Inflammatory macrophage (primary cell): Measurements from ENCODE around the gene ADAM20.
"Not testable (repeated sequence)": the region's sequence is repeated elsewhere in the genome, so short reads cannot be mapped to it uniquely, and the experiment has no call there.

Experiments
- DNase-seq, 2 donors: peaks; one replicate each; pipeline ENCODE4 v3.0.0-alpha.2; 2020 to 2022
- total RNA-seq, 18 experiments: gene quantifications; one replicate each; lab custom pipeline; 2026; ENCODE audit warnings: mixed read lengths in 6 of 18, inconsistent platforms in 2 of 18; lab: John Stamatoyannopoulos, UW

The ADAM20 gene
- total RNA-seq: 0 to 0.68 (median 0.22) reads per million in 18 experiments

- DNase-seq: no peak
These were observed at the start of gene ADAM20 for GRCh38 chr14:70534904-70535303. Gene ADAM20, minus strand, starts transcription at chr14:70535004. Its CDS starts 10,247 bp downstream, at chr14:70524757.

DNA sequence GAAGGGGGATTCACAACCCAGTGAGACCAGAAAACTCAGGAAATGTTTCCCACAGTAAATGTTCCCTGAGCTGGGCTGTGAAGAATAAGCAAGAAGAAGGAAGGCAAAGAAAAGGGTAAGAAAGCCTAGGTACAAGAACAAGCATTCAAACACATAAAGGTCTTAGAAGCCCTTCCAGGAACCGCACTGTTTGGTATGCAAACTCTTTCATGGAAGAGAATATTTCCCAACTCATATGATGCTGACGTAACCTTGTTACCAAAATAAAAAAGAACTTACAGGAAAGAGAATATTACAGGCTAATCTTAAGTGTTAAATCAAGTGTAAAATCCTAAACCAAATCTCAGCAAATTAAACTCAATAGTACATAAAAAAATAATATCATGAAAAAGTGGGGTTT is 42.1 kb upstream of the ADAM20 start:
- peak in 1 of 2 donors; percentile 32 for DNase-seq

- no peak for DNase-seq
These were observed 38.2 kb upstream of the ADAM20 start for GRCh38 chr14:70573050-70573449.

DNA sequence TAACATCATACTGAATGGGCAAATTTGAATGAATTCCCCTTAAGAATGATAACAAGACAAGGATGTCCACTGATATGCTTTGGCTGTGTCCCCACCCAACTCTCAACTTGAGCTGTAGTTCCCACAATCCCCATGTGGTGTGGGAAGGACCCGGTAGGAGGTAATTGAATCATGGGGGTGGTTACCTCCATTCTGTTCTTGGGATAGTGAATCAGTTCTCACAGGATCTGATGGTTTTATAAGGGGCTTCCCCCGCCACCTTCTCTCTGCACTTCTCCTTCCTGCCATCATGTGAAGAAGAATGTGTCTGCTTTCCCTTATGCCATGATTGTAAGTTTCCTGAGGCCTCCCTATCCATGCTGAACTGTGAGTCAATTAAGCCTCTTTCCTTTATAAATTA is 36.3 kb upstream of the ADAM20 start:
- no peak for DNase-seq

GRCh38 chr14:70567791-70568190 is 33.0 kb upstream of the ADAM20 start:
- peak; percentile 15 to 19 for DNase-seq

DNA sequence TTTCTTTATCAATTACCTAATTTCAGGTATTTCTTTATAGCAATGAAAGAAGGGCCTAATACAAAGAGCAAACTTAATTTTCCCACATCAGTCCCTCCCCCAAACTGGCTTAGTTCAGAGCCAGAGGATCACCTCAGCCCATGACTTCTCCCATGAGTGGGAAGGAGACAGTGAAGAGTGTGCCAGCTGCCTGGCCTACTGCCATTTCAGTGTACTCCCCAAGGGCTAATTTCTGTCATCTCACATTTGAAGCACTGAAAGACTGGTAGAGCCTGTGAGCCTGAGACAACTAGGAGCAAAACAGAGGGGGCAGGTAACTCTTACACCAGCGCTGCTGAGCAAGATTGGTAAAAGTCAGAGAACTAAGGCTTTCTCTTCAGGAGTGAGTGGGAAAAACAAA is 29.1 kb upstream of the ADAM20 start:
- DNase-seq: no peak

GRCh38 chr14:70563417-70563816 is 28.6 kb upstream of the ADAM20 start:
- DNase-seq: no peak

- no peak for DNase-seq
These were observed 23.6 kb upstream of the ADAM20 start for GRCh38 chr14:70558356-70558755.

DNA sequence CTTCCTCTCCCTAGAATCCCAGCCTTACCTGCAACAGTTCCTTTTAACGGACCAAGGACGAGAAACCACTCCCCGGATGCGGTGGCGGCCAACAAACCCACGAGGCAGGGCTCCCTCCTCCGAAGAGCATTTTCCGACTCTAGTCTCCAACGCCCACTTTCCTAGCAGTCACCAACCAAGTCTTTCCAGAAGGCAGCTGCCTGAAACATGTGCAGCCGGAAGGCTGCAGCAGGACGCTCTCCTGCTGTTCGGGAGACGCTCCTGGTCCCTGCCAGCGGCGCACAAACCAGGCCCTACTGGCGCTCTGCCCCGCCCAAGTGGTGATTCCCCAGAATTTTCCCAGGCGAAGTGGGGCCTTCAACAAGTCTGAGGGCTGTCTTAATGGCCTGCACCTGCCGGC is 21.1 kb upstream of the ADAM20 start:
- DNase-seq: no peak

- DNase-seq: no peak
These were observed 3.3 kb upstream of the ADAM20 start for GRCh38 chr14:70538087-70538486.

GRCh38 chr14:70536830-70537229 is 2.0 kb upstream of the ADAM20 start:
- DNase-seq: no peak

- no peak for DNase-seq
These were observed 4.4 kb downstream of the ADAM20 start for GRCh38 chr14:70530417-70530816.

- no peak for DNase-seq
These were observed 7.2 kb downstream of the ADAM20 start for GRCh38 chr14:70527501-70528105.

DNA sequence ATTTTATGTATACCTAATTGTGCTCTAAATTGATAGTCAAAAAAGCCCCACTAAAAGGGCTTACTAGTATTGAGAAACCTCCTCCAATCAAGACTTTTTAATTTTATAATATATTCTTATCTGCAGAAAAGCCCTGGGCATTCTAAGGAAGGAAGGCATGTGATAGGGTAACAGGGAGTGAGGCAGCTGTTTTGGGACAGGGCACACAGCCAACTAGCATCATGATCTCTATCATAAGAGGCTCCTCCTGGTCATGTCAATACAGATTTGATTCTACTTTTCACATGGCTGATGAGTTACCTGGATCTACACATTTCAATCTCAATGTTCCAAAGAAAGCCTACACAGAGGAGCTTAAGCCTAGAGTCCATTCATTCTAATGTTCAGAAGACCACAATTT is 9.1 kb downstream of the ADAM20 start:
- no peak for DNase-seq

- DNase-seq: no peak
These were observed 19.0 kb downstream of the ADAM20 start for GRCh38 chr14:70515811-70516210.

GRCh38 chr14:70514168-70515069 is 20.4 kb downstream of the ADAM20 start:
- DNase-seq: no peak

DNA sequence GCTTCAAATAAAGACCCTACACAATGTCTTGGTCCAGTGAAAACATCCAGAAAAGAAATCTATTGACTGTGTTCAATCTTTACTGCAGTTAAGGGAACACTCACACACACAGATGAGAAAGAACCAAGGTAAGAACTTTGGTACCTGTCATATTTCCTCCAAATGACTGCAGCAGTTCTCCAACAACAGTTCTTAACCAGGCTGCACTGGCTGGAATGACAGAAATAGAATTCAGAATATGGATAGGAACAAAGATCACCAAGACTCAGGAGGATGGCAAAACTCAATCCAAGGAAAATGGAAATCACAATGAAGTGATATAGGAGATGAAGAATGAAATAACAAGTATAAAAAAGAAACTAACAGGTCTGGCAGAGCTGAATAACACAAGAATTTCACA is 36.6 kb downstream of the ADAM20 start:
- no peak for DNase-seq

DNA sequence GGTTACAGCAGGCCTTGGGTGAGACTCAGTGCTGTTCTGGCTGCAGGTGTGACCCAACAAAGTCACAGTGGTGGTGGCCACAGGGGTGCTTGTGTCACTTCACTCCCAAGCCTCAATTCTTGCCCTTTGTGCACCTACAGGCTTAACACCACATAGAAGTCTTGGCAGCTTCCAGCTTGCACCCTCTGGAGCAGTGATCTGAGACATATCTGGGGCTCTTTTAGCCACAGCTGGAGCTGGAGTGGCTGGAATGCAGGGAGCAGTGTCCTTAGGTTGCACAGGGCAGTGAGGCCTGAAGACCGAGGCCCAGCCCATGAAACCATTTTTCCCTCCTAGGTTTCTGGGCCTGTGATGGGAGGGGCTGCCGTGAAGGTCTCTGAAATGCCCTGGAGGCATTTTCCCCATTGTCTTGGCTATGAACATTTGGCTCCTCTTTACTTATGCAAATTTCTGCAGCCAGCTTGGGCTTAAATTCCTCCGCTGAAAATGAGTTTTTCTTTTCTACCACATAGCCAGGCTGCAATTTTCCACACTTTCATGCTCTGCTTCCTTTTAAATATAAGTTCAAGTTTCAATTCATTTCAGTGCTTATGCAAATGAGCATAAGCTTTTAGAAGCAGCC is 45.1 kb downstream of the ADAM20 start:
- DNase-seq: no peak

DNA sequence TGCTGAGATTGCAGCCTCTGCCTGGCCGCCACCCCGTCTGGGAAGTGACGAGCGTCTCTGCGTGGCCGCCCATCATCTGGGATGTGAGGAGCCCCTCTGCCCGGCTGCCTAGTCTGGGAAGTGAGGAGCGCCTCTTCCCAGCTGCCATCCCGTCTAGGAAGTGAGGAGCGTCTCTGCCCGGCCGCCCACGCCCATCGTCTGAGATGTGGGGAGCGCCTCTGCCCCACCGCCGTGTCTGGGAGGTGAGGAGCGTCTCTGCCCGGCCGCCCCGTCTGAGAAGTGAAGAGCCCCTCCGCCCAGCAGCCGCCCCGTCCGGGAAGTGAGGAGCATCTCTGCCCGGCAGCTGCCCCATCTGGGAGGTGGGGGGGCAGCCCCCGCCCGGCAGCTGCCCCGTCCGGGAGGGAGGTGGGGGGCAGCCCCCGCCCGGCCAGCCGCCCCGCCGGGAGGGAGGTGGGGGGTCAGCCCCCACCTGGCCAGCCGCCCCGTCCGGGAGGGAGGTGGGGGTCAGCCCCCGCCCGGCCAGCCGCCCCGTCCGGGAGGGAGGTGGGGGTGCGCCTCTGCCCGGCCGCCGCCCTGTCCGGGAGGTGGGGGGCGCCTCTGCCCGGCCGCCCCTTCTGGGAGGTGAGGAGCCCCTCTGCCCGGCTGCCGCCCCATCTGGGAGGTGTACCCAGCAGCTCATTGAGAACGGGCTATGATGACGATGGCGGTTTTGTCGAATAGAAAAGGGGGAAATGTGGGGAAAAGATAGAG is 57.3 kb downstream of the ADAM20 start:
- DNase-seq: not testable (repeated sequence)

DNA sequence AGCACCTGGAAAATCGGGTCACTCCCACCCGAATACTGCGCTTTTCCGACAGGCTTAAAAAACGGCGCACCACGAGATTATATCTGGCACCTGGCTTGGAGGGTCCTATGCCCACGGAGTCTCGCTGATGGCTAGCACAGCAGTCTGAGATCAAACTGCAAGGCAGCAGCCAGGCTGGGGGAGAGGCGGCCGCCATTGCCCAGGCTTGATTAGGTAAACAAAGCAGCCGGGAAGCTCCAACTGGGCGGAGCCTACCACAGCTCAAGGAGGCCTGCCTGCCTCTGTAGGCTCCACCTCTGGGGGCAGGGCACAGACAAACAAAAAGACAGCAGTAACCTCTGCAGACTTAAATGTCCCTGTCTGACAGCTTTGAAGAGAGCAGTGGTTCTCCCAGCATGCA is 59.3 kb downstream of the ADAM20 start:
- DNase-seq: not testable (repeated sequence)

GRCh38 chr14:70473825-70474224 is 61.0 kb downstream of the ADAM20 start:
- DNase-seq: no peak
